Panc1 (cell line): ENCODE results near the gene BRINP3. TPM values are rescaled to one million over a fixed set of nuclear protein-coding genes. Genes with fewer than 3 reads are reported as not detected.

Experiments
- ATAC-seq: fragments of 200-7000 bp; cut with Tn5 transposase; 2 replicates; pipeline ENCODE4 v1.9.1; 2020; ENCODE audit warnings: mild to moderate bottlenecking, moderate library complexity
- BruUV-seq: library from RNA; stranded (reverse); fragments of 400-500 nt; replicated peaks from 2 replicates; lab custom pipeline; 2021; lab: Mats Ljungman, UMichigan
- CTCF ChIA-PET: fragments of 300-600 bp; sonication (Branson Sonifier 250); formaldehyde crosslinking; loops from one replicate; lab custom pipeline; 2022; ENCODE audit warnings: antibody characterized with exemption; lab: Charles Lee
- POLR2A ChIA-PET: fragments of 300-600 bp; sonication (Branson Sonifier 250); formaldehyde crosslinking; loops from one replicate; lab custom pipeline; 2022; ENCODE audit warnings: antibody characterized with exemption; lab: Charles Lee
- DNase-seq: peaks from one replicate; pipeline ENCODE4 v3.0.0-alpha.2; 2010; ENCODE audit warnings: low read depth, low spot score
- H3K27ac ChIP-seq: 2 replicates; pipeline ENCODE4 v1.5.1; 2011; ENCODE audit warnings: mild to moderate bottlenecking, low read length, inconsistent platforms
- H3K27me3 ChIP-seq: fragments of 200-500 bp; sonication (Bioruptor generic); 2 replicates; pipeline ENCODE4 v1.6.0; 2014; ENCODE audit warnings: low read length, inconsistent platforms; ENCODE audit not compliant: control insufficient read depth, insufficient read depth
- H3K36me3 ChIP-seq: fragments of 200-500 bp; sonication (Bioruptor generic); 2 replicates; pipeline ENCODE4 v1.5.1; 2014; ENCODE audit warnings: inconsistent platforms, mild to moderate bottlenecking, low read length, moderate library complexity; ENCODE audit not compliant: control insufficient read depth, insufficient read depth
- H3K4me1 ChIP-seq: 2 replicates; pipeline ENCODE4 v1.5.1; 2011; ENCODE audit warnings: inconsistent platforms, mild to moderate bottlenecking, low read length, moderate library complexity; ENCODE audit not compliant: control insufficient read depth, insufficient read depth
- H3K4me3 ChIP-seq, 2 experiments: 2 replicates each; pipeline ENCODE4 v1.5.1; 2011 to 2012; ENCODE audit warnings: low read depth in 2 of 2, low read length in 2 of 2, mild to moderate bottlenecking in 2 of 2, inconsistent platforms in 1 of 2, moderate library complexity in 1 of 2
- H3K9me3 ChIP-seq: fragments of 200-500 bp; sonication (Bioruptor generic); 2 replicates; pipeline ENCODE4 v1.5.1; 2014; ENCODE audit warnings: low read depth, mild to moderate bottlenecking, inconsistent platforms, low read length, moderate library complexity; ENCODE audit not compliant: control insufficient read depth, insufficient read depth
- POLR2AphosphoS5 ChIP-seq: IDR thresholded peaks from 2 replicates; pipeline ENCODE4 v1.6.1; 2012; ENCODE audit warnings: mild to moderate bottlenecking, low read depth, low read length, moderate library complexity
- SIN3A ChIP-seq: IDR thresholded peaks from 2 replicates; pipeline ENCODE4 v1.6.1; 2012; ENCODE audit warnings: low read depth, mild to moderate bottlenecking, low read length, moderate library complexity, borderline replicate concordance; ENCODE audit not compliant: insufficient read depth
- TCF7L2 ChIP-seq: IDR thresholded peaks from 2 replicates; pipeline ENCODE4 v1.6.1; 2011; ENCODE audit warnings: mild to moderate bottlenecking, low read depth, low read length, inconsistent platforms
- in situ Hi-C: cut with HindIII; loops from 2 replicates; pipeline ENCODE4 v1.10.0; 2016; ENCODE audit warnings: low sequenced_read_pairs, low pct_unique_long_range_greater_than_20kb
- intact Hi-C: fragments of 100-400 bp; cut with micrococcal nuclease; formaldehyde crosslinking; loops from one replicate; pipeline ENCODE4 v1.10.0; 2022; ENCODE audit not compliant: unreplicated experiment
- total RNA-seq: library from RNA; stranded (reverse); gene quantifications from one replicate; pipeline ENCODE4 v1.2.1, GENCODE V29; 2021; ENCODE audit not compliant: unreplicated experiment
- TF ChIP-seq, protein P1 (sequence below), 2 experiments: IDR thresholded peaks; 2 replicates each; pipeline ENCODE4 v1.6.1; 2011 to 2012; ENCODE audit warnings: low read depth in 2 of 2, control low read depth in 1 of 2, low read length in 1 of 2, mild to moderate bottlenecking in 1 of 2, moderate library complexity in 1 of 2; ENCODE audit not compliant: insufficient read depth in 1 of 2
- TF ChIP-seq, protein P2 (sequence below): fragments of 450-650 bp; IDR thresholded peaks from 2 replicates; pipeline ENCODE4 v1.5.1; 2017; ENCODE audit warnings: mild to moderate bottlenecking

Gene BRINP3
- total RNA-seq, 1 experiment from 2014 or later: 1.0 TPM

DNA sequence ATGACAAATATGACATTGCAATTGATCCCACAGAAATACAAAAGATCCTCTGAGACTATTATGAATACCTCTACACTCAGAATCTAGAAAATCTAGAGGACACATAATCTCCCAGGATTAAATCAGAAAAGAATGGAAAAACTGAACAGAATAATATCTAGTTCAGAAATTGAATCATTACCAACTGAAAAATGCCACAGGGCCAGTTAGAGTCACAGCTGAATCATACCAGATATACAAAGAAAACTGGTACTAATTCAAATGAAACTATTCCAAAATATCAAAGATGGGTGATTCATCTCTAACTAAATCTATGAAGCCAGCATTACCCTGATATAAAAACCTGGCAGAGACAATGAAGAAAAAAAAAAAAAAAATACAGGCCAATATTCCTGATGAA is 149.3 kb downstream of the BRINP3 start:
- in situ Hi-C loops (no loop called here), intact Hi-C loops (no loop called here)
- Histone ChIP-seq H3K36me3 (no peaks in the 10 kb centered on the region), H3K4me1 (no peaks in the 10 kb centered on the region), H3K9me3 (no peaks in the 10 kb centered on the region), H3K27me3 (no peaks in the 10 kb centered on the region), H3K4me3 (no peak overlapping the region), H3K27ac (no peak overlapping the region)
- ChIA-PET CTCF (no interaction called here), POLR2A (no interaction called here)
- no peak for DNase-seq
- no peak for ATAC-seq
- BruUV-seq: no TSS peak
- TF ChIP-seq SIN3A (no peak), POLR2AphosphoS5 (no peak), TCF7L2 (no peak)
- TF ChIP-seq, protein P1, sequence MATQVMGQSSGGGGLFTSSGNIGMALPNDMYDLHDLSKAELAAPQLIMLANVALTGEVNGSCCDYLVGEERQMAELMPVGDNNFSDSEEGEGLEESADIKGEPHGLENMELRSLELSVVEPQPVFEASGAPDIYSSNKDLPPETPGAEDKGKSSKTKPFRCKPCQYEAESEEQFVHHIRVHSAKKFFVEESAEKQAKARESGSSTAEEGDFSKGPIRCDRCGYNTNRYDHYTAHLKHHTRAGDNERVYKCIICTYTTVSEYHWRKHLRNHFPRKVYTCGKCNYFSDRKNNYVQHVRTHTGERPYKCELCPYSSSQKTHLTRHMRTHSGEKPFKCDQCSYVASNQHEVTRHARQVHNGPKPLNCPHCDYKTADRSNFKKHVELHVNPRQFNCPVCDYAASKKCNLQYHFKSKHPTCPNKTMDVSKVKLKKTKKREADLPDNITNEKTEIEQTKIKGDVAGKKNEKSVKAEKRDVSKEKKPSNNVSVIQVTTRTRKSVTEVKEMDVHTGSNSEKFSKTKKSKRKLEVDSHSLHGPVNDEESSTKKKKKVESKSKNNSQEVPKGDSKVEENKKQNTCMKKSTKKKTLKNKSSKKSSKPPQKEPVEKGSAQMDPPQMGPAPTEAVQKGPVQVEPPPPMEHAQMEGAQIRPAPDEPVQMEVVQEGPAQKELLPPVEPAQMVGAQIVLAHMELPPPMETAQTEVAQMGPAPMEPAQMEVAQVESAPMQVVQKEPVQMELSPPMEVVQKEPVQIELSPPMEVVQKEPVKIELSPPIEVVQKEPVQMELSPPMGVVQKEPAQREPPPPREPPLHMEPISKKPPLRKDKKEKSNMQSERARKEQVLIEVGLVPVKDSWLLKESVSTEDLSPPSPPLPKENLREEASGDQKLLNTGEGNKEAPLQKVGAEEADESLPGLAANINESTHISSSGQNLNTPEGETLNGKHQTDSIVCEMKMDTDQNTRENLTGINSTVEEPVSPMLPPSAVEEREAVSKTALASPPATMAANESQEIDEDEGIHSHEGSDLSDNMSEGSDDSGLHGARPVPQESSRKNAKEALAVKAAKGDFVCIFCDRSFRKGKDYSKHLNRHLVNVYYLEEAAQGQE (IDR thresholded peaks at IDR 0.05; ENCODE audit: insufficient read depth in 1 of 2, low read depth in 2 of 2, low read length in 1 of 2): no peak
- TF ChIP-seq, protein P2, sequence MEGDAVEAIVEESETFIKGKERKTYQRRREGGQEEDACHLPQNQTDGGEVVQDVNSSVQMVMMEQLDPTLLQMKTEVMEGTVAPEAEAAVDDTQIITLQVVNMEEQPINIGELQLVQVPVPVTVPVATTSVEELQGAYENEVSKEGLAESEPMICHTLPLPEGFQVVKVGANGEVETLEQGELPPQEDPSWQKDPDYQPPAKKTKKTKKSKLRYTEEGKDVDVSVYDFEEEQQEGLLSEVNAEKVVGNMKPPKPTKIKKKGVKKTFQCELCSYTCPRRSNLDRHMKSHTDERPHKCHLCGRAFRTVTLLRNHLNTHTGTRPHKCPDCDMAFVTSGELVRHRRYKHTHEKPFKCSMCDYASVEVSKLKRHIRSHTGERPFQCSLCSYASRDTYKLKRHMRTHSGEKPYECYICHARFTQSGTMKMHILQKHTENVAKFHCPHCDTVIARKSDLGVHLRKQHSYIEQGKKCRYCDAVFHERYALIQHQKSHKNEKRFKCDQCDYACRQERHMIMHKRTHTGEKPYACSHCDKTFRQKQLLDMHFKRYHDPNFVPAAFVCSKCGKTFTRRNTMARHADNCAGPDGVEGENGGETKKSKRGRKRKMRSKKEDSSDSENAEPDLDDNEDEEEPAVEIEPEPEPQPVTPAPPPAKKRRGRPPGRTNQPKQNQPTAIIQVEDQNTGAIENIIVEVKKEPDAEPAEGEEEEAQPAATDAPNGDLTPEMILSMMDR: no peak

DNA sequence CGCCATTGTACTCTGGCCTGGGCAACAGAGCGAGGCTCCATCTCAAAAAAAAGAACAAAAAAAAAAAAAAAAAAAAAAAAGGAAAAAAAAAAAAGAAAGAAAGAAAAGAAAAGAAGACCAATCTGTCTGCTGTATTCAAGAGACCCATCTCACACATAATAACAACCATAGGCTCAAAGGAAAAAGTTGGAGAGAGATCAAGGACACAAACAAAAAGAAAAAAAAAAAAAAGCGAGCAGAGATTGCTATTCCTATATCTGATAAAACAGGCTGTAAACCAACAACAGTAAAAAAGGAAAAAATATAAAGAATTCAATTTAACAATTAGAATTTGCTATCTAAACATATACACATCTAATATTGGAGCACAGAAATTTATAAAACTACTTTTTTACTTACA is 150.4 kb downstream of the BRINP3 start:
- CTCF ChIA-PET: no interaction called here
- Histone ChIP-seq H3K27ac (no peak overlapping the region), H3K4me3 (no peak overlapping the region), H3K9me3 (no peaks in the 10 kb centered on the region), H3K4me1 (no peaks in the 10 kb centered on the region), H3K27me3 (no peaks in the 10 kb centered on the region), H3K36me3 (no peaks in the 10 kb centered on the region)
- in situ Hi-C loops (no loop called here), intact Hi-C loops (no loop called here)
- no TSS peak for BruUV-seq
- ATAC-seq (no peak), DNase-seq (no peak)
- POLR2A ChIA-PET: no interaction called here
- TF ChIP-seq POLR2AphosphoS5: no peak
- TF ChIP-seq, protein P2: no peak
- TF ChIP-seq TCF7L2: no peak
- TF ChIP-seq, protein P1 (IDR thresholded peaks at IDR 0.05; ENCODE audit: insufficient read depth in 1 of 2, low read depth in 2 of 2, low read length in 1 of 2): no peak
- TF ChIP-seq SIN3A: no peak
